Mucosa of gallbladder (tissue), 1 donor: ENCODE measurements around the gene RFPL1. TPM values are rescaled to one million over a fixed set of nuclear protein-coding genes. Genes with fewer than 3 reads are reported as not detected.

ENCODE experiments used
- DNase-seq: peaks from one replicate; pipeline ENCODE4 v3.0.0-alpha.2; 2020; ENCODE audit warnings: low spot score
- total RNA-seq: library from RNA; stranded (reverse); gene quantifications from one replicate; pipeline ENCODE4 v1.2.1, GENCODE V29; 2021
- donor health status: DM: no; HTN: no; CAD: no.

The RFPL1 gene
- total RNA-seq, 1 donor from 2014 or later = not detected

- DNase-seq = no peak
Observed at GRCh38 chr22:29442976-29443375, 4.6 kb downstream of the RFPL1 start.

GRCh38 chr22:29443452-29443851 is 5.1 kb downstream of the RFPL1 start:
- no peak for DNase-seq

DNA sequence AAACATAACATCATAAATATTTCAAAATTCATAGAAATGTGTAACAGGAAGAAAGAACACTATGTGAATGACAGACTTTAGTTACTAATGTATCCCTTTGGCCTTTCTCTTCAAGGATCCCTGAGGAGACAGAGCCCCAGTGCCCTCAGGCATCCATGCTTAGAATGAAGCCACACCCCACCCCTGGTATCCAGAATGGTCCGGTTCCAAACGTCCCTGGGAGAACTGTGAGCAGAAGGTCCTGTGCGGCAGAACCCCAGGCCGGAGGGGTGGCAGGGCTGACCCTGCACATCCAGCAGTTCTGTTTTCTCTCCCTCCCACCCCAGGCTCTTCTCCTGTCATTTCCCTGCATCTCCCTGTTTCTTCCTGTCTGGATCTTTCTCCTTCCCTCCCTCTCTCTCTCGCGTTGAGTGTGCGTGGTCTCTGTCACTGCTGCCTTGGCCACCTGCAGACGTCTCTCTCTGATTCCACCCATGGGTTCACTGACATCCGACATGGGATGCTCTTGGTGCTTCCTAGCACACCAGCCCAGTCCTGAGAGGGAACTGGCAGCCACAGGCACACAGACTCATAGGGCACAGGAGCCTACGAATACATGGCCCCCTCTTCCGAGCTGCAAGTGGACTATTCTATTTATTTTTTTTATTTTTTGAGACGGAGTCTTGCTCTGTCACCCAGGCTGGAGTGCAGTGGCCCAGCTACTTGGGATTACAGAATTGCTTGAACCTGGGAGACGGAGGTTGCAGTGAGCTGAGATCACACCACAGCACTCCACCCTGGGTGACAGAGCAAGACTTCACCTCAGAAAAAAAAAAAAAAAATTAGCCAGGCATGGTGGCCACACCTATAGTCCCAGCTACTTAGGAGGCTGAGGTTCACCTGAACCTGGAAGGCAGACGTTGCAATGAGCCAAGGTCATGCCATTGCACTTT is 5.7 kb downstream of the RFPL1 start:
- no peak for DNase-seq

GRCh38 chr22:29445508-29445907 is 7.1 kb downstream of the RFPL1 start:
- DNase-seq = no peak

GRCh38 chr22:29447906-29448305 is 9.5 kb downstream of the RFPL1 start:
- DNase-seq = no peak

DNA sequence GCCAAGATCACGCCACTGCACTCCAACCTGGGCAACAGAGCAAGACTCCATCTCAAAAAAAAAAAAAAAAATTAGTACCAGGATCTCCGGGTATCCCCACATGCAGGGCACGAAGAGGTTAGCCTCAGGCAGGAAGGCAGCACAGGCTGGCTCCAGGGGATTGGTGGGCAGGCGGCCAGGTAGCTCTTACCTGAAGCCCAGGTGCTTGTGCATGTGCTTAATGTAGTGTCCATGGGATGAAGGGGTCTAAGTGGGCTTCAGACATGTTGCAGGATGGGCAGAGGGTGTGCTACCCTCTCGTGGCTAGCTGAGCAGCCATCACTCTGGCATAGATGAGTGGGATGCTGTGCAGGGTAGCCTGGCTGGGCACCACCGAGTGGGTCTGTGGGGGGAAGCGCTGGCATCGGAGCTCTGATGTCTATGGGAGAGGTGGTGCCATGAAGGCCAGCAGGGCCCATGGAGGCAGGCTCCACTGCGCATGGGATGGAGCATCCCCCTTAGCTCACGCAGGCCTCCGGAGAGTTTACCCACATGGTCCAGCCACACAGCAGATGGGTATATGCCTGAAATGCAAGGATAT is 11.0 kb downstream of the RFPL1 start:
- no peak for DNase-seq

DNA sequence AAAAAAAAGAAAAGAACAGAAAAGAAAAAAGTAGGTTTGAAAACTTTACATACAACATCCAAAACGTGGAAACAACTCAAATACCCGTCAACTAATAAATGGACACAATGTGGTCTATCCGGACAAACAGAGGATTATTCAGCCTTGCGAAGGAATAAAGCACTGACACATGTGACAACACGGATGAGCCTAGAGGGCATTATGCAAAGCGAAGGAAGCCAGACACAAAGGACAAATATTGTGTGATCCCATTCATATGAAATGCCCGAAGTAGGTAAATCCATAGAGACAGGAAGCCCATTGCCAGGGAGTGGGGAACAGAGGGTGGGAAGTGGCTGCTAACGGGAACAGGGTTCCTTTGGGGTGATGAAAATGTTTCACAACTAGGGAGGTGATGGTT is 11.8 kb downstream of the RFPL1 start:
- DNase-seq = no peak

- no peak for DNase-seq
Observed at GRCh38 chr22:29451863-29452262, 13.5 kb downstream of the RFPL1 start.

GRCh38 chr22:29454276-29454675 is 15.9 kb downstream of the RFPL1 start:
- DNase-seq = peak; percentile 13

- no peak for DNase-seq
Observed at GRCh38 chr22:29456211-29456671, 17.9 kb downstream of the RFPL1 start.

DNA sequence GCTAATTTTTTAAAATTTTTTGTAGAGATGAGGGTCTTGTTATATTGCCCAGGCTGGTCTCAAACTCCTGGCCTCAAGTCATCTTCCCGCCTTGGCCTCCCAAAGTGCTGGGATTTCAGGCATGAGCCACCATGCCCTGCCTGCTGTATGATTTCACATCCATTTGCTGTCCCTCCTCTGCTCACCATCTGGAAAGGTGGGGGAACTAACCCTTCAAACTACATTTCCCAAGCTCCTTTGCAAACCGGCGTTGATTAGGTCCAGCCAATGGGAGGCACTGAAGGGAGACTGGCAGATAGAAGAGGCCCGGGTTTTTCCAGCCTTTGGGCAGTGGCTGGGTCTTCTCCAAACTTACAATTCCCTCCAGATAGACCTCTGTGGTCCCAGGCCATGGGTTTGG is 19.3 kb downstream of the RFPL1 start:
- DNase-seq = no peak

DNA sequence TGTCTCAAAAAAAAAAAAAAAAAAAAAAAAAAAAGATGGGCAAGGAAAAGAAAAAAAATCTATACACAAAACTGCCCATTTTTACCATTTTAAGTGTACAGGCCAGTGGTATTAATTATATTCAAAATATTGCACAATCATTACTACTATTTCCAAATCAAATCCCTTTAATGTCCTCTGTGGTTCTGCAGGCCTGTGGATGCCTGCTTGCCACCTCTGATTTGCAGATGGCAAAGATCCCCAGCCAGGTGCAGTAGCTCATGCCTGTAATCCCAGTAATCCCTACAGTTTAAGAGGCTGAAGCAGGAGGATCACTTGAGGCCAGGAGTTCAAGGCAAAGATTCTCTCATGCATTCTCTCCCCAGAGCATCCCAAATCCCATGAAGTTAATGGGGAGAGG is 20.2 kb downstream of the RFPL1 start:
- no peak for DNase-seq

GRCh38 chr22:29459773-29460172 is 21.4 kb downstream of the RFPL1 start:
- DNase-seq = no peak

GRCh38 chr22:29461263-29461662 is 22.9 kb downstream of the RFPL1 start:
- DNase-seq = no peak

DNA sequence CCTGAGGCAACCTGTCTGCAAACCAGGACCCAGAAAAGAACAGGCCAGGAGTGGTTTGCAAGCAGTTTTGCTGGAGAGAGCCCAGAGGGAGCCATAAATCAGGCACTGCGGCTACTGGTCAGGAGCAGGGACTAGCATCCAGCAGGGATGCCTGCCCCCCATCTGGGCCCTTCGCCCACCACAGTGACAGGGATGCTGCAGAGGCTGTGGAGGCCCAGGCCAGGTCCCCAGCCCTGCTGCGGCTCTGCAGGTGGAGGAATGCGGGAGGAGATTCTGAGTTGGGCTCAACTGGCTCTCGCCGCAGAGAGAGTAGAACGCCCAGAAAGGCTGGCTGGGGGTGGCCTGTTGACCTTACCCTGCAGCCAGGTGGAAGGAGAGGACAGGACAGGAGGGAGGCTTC is 25.2 kb downstream of the RFPL1 start:
- DNase-seq = no peak

GRCh38 chr22:29464581-29464980 is 26.2 kb downstream of the RFPL1 start:
- DNase-seq = no peak

GRCh38 chr22:29469755-29470154 is 31.4 kb downstream of the RFPL1 start:
- DNase-seq = no peak

GRCh38 chr22:29470159-29470855 is 31.9 kb downstream of the RFPL1 start:
- DNase-seq = peak; percentile 40

DNA sequence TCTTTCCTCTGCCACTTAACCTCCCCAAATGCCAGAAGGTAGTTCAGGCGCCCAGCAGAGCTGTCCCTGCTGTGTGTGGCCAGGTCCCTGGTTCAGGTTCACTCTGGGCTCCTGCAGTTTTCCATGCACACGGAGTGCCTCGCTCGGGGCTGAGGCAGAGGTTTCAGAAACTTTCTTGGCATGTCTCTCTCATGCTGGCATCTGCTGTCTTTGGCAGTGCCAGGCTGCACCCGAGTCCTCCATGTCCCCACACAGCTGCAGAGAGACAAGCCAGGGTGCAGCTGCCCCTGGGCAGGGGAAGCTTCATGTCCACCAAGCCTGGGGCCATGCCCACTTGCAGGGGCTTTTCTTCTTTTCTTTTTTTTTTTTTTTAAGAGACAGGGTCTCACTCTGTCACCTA is 34.6 kb downstream of the RFPL1 start:
- DNase-seq = no peak

DNA sequence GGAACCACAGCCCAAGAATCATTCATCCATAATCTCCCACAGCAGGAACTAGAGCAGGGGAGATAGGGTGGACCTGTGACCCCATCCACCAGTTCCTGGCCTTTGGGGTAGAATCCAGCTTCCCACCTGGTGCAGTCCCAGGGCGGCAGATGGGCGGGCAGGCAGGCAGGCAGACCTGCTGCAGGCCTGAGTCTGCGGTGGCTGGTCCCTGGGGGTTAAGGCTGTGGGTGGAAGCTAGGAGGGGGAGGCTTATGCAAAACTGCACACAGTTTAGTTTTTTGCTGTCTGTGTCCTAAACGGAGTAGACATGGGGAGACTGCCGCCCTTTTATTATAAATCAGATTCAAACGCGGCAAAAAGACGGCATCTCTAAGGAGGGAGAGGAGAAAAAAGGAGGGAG is 37.2 kb downstream of the RFPL1 start:
- DNase-seq = no peak

DNA sequence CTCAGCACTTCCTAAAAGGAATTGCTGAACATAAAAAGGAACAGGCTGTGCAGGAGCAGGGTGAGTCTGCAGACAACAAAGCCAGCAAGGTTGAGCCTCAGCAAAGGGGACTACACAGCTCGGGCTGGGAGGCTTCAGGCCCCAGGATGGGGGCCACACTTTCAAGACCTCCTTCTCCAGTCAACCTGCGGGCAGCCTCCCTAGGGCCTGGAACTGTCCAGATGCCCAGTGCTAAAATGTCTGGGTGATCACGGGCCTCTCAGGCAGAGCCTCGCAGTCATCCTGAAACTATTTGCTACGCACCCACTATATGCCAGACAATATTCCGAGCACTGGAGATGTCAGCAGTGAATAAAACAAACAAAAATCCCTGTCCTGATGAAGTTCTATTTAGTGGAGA is 37.7 kb downstream of the RFPL1 start:
- no peak for DNase-seq

DNA sequence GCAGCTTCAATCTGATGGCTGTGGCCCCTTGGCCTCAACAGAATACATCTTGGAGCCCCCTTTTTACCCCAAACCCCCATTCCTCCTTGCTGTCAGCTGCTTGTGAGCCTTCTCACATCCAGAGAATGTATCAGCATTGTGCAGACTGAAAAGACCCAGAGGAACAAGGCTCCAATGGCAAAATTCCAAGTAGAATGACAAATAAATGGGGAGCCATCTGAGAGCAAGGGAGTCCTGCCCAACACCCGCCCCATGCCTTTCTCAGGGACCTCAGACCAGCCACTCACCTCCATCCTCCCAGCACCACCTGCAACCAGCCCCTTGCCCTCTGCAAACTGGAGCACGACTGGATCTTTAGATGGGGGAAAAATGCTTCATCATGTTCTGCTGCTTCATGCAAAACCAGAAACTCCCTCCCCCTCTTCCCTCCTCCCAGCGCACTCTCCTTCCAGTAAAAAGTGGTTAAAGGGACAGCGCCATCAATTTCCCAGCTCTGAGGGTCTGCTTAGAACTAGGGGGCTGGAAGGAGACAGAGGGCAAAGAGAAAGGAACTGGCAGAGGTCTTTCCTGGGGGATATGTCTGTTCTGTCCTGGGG is 39.4 kb downstream of the RFPL1 start:
- DNase-seq = no peak
